HG03097 (cell line): Measurements from ENCODE around the gene PARD3.

Experiments used
- ATAC-seq: cut with Tn5 transposase; IDR thresholded peaks from one replicate; pipeline ENCODE4 v1.9.1; 2021; ENCODE audit not compliant: unreplicated experiment, low FRiP score

Gene PARD3

GRCh38 chr10:34553747-34554146 lies 261.3 kb downstream of the PARD3 start:
- ATAC-seq, result no peak

GRCh38 chr10:34551295-34551694 lies 263.8 kb downstream of the PARD3 start:
- ATAC-seq, result no peak

GRCh38 chr10:34549953-34550352 lies 265.1 kb downstream of the PARD3 start:
- ATAC-seq, result no peak

- ATAC-seq, result no peak
Measured at GRCh38 chr10:34549001-34549400, 266.1 kb downstream of the PARD3 start.

- ATAC-seq, result no peak
Measured at GRCh38 chr10:34548466-34548865, 266.6 kb downstream of the PARD3 start.

- ATAC-seq, result no peak
Measured at GRCh38 chr10:34547695-34548094, 267.4 kb downstream of the PARD3 start.

GRCh38 chr10:34547291-34547690 lies 267.8 kb downstream of the PARD3 start:
- no peak for ATAC-seq

GRCh38 chr10:34544400-34544799 lies 270.7 kb downstream of the PARD3 start:
- ATAC-seq, result no peak

GRCh38 chr10:34543716-34544115 lies 271.4 kb downstream of the PARD3 start:
- no peak for ATAC-seq

- no peak for ATAC-seq
Measured at GRCh38 chr10:34540492-34540891, 274.6 kb downstream of the PARD3 start.

- ATAC-seq, result peak; percentile 36
Measured at GRCh38 chr10:34539533-34540315, 275.4 kb downstream of the PARD3 start.

GRCh38 chr10:34538281-34538829 lies 276.7 kb downstream of the PARD3 start:
- ATAC-seq, result peak; percentile 34

GRCh38 chr10:34537629-34538231 lies 277.4 kb downstream of the PARD3 start:
- peak; percentile 64 for ATAC-seq

- ATAC-seq, result no peak
Measured at GRCh38 chr10:34535872-34536271, 279.2 kb downstream of the PARD3 start.

- no peak for ATAC-seq
Measured at GRCh38 chr10:34530778-34531177, 284.3 kb downstream of the PARD3 start.

GRCh38 chr10:34528320-34528719 lies 286.8 kb downstream of the PARD3 start:
- ATAC-seq, result no peak

GRCh38 chr10:34526758-34527730 lies 288.1 kb downstream of the PARD3 start:
- no peak for ATAC-seq

- no peak for ATAC-seq
Measured at GRCh38 chr10:34526186-34526585, 288.9 kb downstream of the PARD3 start.

- no peak for ATAC-seq
Measured at GRCh38 chr10:34524369-34525091, 290.6 kb downstream of the PARD3 start.
